ENCODE results near the gene MOB1A.

Gene MOB1A

DNA sequence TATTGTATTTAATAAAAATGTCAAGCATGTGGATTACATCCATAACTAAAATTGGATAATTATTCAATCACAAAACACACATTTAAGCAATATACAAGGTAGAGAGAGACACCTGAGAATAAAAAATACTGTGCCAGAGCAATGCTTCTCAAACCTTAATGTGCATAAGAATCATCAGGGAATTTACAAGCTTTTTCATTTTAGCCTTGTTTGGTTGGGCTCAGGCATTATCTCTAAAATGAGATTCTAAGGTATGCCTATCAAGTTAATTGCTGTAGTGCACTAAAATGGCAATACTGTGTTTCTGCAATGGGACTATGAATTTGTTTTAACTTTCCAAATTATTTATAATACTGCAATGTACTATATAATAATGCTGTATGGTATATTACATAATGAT lies 983 bp downstream of the MOB1A start:
- H3K9me3 ChIP-seq = no peaks in the 10 kb centered on the region
- H3K27ac ChIP-seq = peak overlapping the region; percentile 94
- H3K4me3 ChIP-seq (ENCODE audit: low read depth in 1 of 2, low read length in 1 of 2) = peak overlapping the region; percentile 83 to 86
- peaks cover 9% of the 10 kb centered on the region for H3K36me3 ChIP-seq
- no peak for TF ChIP-seq CTCF (IDR thresholded peaks at IDR 0.05)
- H3K27me3 ChIP-seq = no peaks in the 10 kb centered on the region
- H3K4me1 ChIP-seq (ENCODE audit: control insufficient read depth in 1 of 2, insufficient read depth in 1 of 2, low read depth in 1 of 2, low read length in 1 of 2) = peaks cover 59 to 63% of the 10 kb centered on the region in 2 experiments

GRCh38 chr2:74174909-74175308 lies 3.8 kb downstream of the MOB1A start:
- H3K4me1 ChIP-seq (ENCODE audit: control insufficient read depth in 1 of 2, insufficient read depth in 1 of 2, low read depth in 1 of 2, low read length in 1 of 2) = peaks cover 36% of the 10 kb centered on the region in 2 experiments
- H3K27ac ChIP-seq = no peak overlapping the region
- peaks cover 35% of the 10 kb centered on the region for H3K36me3 ChIP-seq
- no peak overlapping the region for H3K4me3 ChIP-seq (ENCODE audit: low read depth in 1 of 2, low read length in 1 of 2)
- H3K9me3 ChIP-seq = no peaks in the 10 kb centered on the region
- TF ChIP-seq CTCF (IDR thresholded peaks at IDR 0.05) = no peak
- H3K27me3 ChIP-seq = no peaks in the 10 kb centered on the region

DNA sequence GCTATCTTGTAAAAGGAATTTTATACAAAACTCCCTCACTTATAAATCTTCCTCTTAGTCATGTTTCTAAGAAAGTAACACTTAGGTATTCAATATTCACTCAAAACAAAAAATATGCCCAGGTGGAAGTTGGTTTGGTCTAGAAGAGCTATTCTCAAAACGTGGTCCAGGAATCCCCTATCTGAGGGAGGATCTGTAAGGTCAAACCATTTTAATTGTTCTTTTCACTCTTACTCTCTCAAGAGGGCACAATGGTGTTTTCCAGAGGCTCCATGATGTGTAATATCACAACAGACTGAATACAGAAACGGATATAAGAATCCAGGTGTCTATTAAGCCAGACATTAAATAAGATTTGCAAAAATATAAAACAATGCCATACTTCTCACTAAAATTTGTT lies 9.9 kb downstream of the MOB1A start:
- H3K27ac ChIP-seq = peak overlapping the region; percentile 12
- no peaks in the 10 kb centered on the region for H3K27me3 ChIP-seq
- H3K36me3 ChIP-seq = peaks cover 89% of the 10 kb centered on the region
- no peaks in the 10 kb centered on the region for H3K4me1 ChIP-seq (ENCODE audit: control insufficient read depth in 1 of 2, insufficient read depth in 1 of 2, low read depth in 1 of 2, low read length in 1 of 2)
- H3K4me3 ChIP-seq (ENCODE audit: low read depth in 1 of 2, low read length in 1 of 2) = no peak overlapping the region
- TF ChIP-seq CTCF (IDR thresholded peaks at IDR 0.05) = no peak
- peaks cover 5% of the 10 kb centered on the region for H3K9me3 ChIP-seq

GRCh38 chr2:74164761-74165160 lies 13.9 kb downstream of the MOB1A start:
- Histone ChIP-seq H3K4me1 (ENCODE audit: control insufficient read depth in 1 of 2, insufficient read depth in 1 of 2, low read depth in 1 of 2, low read length in 1 of 2) (no peaks in the 10 kb centered on the region), H3K9me3 (peaks cover 5% of the 10 kb centered on the region), H3K4me3 (ENCODE audit: low read depth in 1 of 2, low read length in 1 of 2) (no peak overlapping the region), H3K27ac (no peak overlapping the region), H3K36me3 (peaks cover 96% of the 10 kb centered on the region), H3K27me3 (no peaks in the 10 kb centered on the region)
- TF ChIP-seq CTCF (IDR thresholded peaks at IDR 0.05) = no peak

- no peak for TF ChIP-seq CTCF (IDR thresholded peaks at IDR 0.05)
- Histone ChIP-seq H3K4me3 (ENCODE audit: low read depth in 1 of 2, low read length in 1 of 2) (no peak overlapping the region), H3K9me3 (peaks cover under 1% of the 10 kb centered on the region), H3K27ac (no peak overlapping the region), H3K36me3 (peaks cover 96% of the 10 kb centered on the region), H3K27me3 (no peaks in the 10 kb centered on the region), H3K4me1 (ENCODE audit: control insufficient read depth in 1 of 2, insufficient read depth in 1 of 2, low read depth in 1 of 2, low read length in 1 of 2) (no peaks in the 10 kb centered on the region)
Measured at GRCh38 chr2:74162951-74163350, 15.7 kb downstream of the MOB1A start.

DNA sequence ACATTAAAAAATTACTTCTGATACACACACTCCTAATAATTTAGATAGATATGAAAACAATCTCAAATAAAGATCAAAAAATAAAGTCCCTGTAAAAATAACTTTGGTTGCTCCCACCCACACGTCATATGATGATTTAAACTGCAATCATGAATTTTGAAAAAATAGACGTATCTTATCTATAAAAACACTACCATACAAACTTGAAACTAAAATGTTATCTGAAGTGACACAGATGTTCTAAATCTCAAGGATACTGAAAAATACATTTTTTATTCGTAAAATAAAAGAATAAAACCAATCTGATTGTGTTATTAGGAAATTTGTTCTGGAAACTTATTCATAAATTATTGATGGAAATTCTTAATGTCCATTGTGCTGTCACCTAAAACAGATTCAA lies 22.8 kb downstream of the MOB1A start:
- Histone ChIP-seq H3K9me3 (no peaks in the 10 kb centered on the region), H3K27ac (no peak overlapping the region), H3K36me3 (peaks cover 98% of the 10 kb centered on the region), H3K4me3 (ENCODE audit: low read depth in 1 of 2, low read length in 1 of 2) (no peak overlapping the region), H3K27me3 (no peaks in the 10 kb centered on the region), H3K4me1 (ENCODE audit: control insufficient read depth in 1 of 2, insufficient read depth in 1 of 2, low read depth in 1 of 2, low read length in 1 of 2) (peaks cover 4 to 11% of the 10 kb centered on the region in 2 experiments)
- no peak for TF ChIP-seq CTCF (IDR thresholded peaks at IDR 0.05)

Data from neutrophil (primary cell).